K562 (cell line): ENCODE measurements around the gene ST3GAL5. TPM values are rescaled to one million over a fixed set of nuclear protein-coding genes. Genes with fewer than 3 reads are reported as not detected.
A peak's percentile ranks its signal among the peaks of the same experiment; 100 is the strongest.

Experiments
- AFF1 ChIP-seq, 2 experiments: fragments of 450-650 bp; IDR thresholded peaks; 2 replicates each; pipeline ENCODE4 v1.6.1; 2018; ENCODE audit warnings: mild to moderate bottlenecking in 2 of 2, low read depth in 1 of 2; ENCODE audit not compliant: partially characterized antibody in 2 of 2
- CBX5 ChIP-seq: IDR thresholded peaks from 2 replicates; pipeline ENCODE4 v1.6.1; 2014; ENCODE audit warnings: low read depth, borderline replicate concordance
- CREBBP ChIP-seq: IDR thresholded peaks from one replicate; pipeline ENCODE4 v1.6.1; 2012; ENCODE audit warnings: low read depth, mild to moderate bottlenecking, control low read depth, inconsistent platforms, low read length
- CTCF ChIP-seq, 3 experiments: IDR thresholded peaks in 2 of 3; conservative IDR thresholded peaks in 1 of 3; 2 replicates each; pipeline ENCODE4 v1.5.1; 2011 to 2012; ENCODE audit warnings: low read length in 3 of 3, mild to moderate bottlenecking in 3 of 3, control low read depth in 2 of 3, improper control_type of control experiment in 1 of 3, inconsistent platforms in 1 of 3, low read depth in 1 of 3, mixed read lengths in 1 of 3, moderate library complexity in 1 of 3; ENCODE audit not compliant: insufficient read depth in 2 of 3
- ERF ChIP-seq: fragments of 450-650 bp; formaldehyde crosslinking; IDR thresholded peaks from 2 replicates; pipeline ENCODE4 v1.4.0; 2020; ENCODE audit warnings: mild to moderate bottlenecking, mixed read lengths
- GABPB1 ChIP-seq: sonication (generic); formaldehyde crosslinking; IDR thresholded peaks from 2 replicates; pipeline ENCODE4 v1.8.0; 2022; ENCODE audit warnings: mild to moderate bottlenecking, missing genetic modification reagents
- HMG20A ChIP-seq: fragments of 450-650 bp; formaldehyde crosslinking; conservative IDR thresholded peaks from 2 replicates; pipeline ENCODE4 v1.4.0; 2020; ENCODE audit warnings: mild to moderate bottlenecking, mixed read lengths
- KDM1A ChIP-seq, 2 experiments: fragments of 450-650 bp; IDR thresholded peaks; 2 replicates each; pipeline ENCODE4 v1.6.1; 2016; ENCODE audit warnings: mild to moderate bottlenecking in 2 of 2
- NEUROD1 ChIP-seq: fragments of 150-350 bp; IDR thresholded peaks from 2 replicates; pipeline ENCODE4 v1.6.1; 2014; ENCODE audit warnings: borderline replicate concordance, low read length, low read depth; ENCODE audit not compliant: partially characterized antibody
- POLR2AphosphoS5 ChIP-seq: IDR thresholded peaks from 2 replicates; pipeline ENCODE4 v1.6.1; 2011; ENCODE audit warnings: mild to moderate bottlenecking, low read depth, low read length, moderate library complexity; ENCODE audit not compliant: control insufficient read depth, insufficient read depth
- POLR3A ChIP-seq: IDR thresholded peaks from 2 replicates; pipeline ENCODE4 v1.6.1; 2011; ENCODE audit warnings: borderline replicate concordance, mild to moderate bottlenecking, moderate library complexity; ENCODE audit not compliant: insufficient read length, insufficient read depth; ENCODE audit errors: extremely low read depth
- RBM15 ChIP-seq: fragments of 200-400 bp; formaldehyde crosslinking; IDR thresholded peaks from 2 replicates; pipeline ENCODE4 v1.6.1; 2018; ENCODE audit warnings: mild to moderate bottlenecking, low read length, moderate library complexity; ENCODE audit not compliant: insufficient read depth
- TGIF2 ChIP-seq: sonication (generic); formaldehyde crosslinking; IDR thresholded peaks from 2 replicates; pipeline ENCODE4 v1.8.1; 2022; ENCODE audit warnings: mild to moderate bottlenecking, missing genetic modification reagents, moderate library complexity
- ZBTB34 ChIP-seq: fragments of 250-450 bp; sonication (Bioruptor Pico); IDR thresholded peaks from 2 replicates; pipeline ENCODE4 v1.8.0; 2021; ENCODE audit warnings: mild to moderate bottlenecking, moderate library complexity
- ZNF395 ChIP-seq: fragments of 200-800 bp; sonication (Bioruptor generic); IDR thresholded peaks from 2 replicates; pipeline ENCODE4 v1.6.1; 2017; ENCODE audit warnings: missing genetic modification characterization, missing compliant biosample characterization
- ZNF584 ChIP-seq: fragments of 200-800 bp; sonication (Bioruptor generic); IDR thresholded peaks from 2 replicates; pipeline ENCODE4 v1.6.1; 2016; ENCODE audit warnings: low read depth, mild to moderate bottlenecking, missing genetic modification characterization, missing compliant biosample characterization
- ZNF668 ChIP-seq: fragments of 250-450 bp; sonication (Bioruptor Pico); IDR thresholded peaks from 2 replicates; pipeline ENCODE4 v1.8.0; 2022; ENCODE audit warnings: mild to moderate bottlenecking, inconsistent platforms
- polyA plus RNA-seq, 8 experiments: library from polyadenylated mRNA; depleted of rRNA in 4 of 8; stranded (reverse) in 5 of 8; unstranded in 3 of 8; fragments of >200 nt; fragmentation: Nextera tagmentation in 2 of 8; fragmentation: Illumina TruSeq in 1 of 8; extraction: Ambion mirVana in 2 of 8; extraction: Trizol in 1 of 8; gene quantifications; 2 replicates each; pipeline versions ENCODE4 v1.2.1 to v1.2.3, GENCODE V29; 2011 to 2014; ENCODE audit warnings: inconsistent platforms in 1 of 8, missing spikeins in 1 of 8
- total RNA-seq, 7 experiments: library from RNA; depleted of rRNA in 6 of 7; stranded (reverse); fragments of >200 nt in 6 of 7; fragmentation: Illumina TruSeq in 2 of 7; extraction: Trizol in 2 of 7; gene quantifications; 2 replicates each; pipeline versions ENCODE4 v1.2.1 to v1.2.3, GENCODE V29; 2011 to 2021; ENCODE audit warnings: low replicate concordance in 1 of 7

Gene ST3GAL5
- total and polyA plus RNA-seq, 9 of the 15 experiments (the other 6 are each of a cell fraction or from before 2014, with no cell fraction given), result 1.6 to 10.0 (median 4.2) TPM

GRCh38 chr2:85888684-85889626 is at the start of gene ST3GAL5 (continued):
- no peak for TF ChIP-seq AFF1 (IDR thresholded peaks at IDR 0.05; ENCODE audit: low read depth in 1 of 2, partially characterized antibody in 2 of 2)
- TF ChIP-seq CBX5, result no peak
- TF ChIP-seq ERF (CRISPR knock-in tag), result no peak
- TF ChIP-seq ZNF584, result no peak
- TF ChIP-seq CTCF (IDR thresholded peaks at IDR 0.05 in 2 of 3, conservative IDR thresholded peaks at IDR 0.05 in 1 of 3; ENCODE audit: insufficient read depth in 2 of 3, low read depth in 1 of 3, low read length in 3 of 3), result peak; percentile 65 to 78 (median 68)
- TF ChIP-seq ZNF395, result no peak
- no peak for TF ChIP-seq CREBBP
- TF ChIP-seq KDM1A (IDR thresholded peaks at IDR 0.05), result no peak
- no peak for TF ChIP-seq POLR2AphosphoS5
- TF ChIP-seq HMG20A (CRISPR knock-in tag), result no peak
- no peak for TF ChIP-seq ZNF668
- no peak for TF ChIP-seq TGIF2 (CRISPR knock-in tag)
- no peak for TF ChIP-seq NEUROD1
- no peak for TF ChIP-seq GABPB1 (CRISPR knock-in tag)
- TF ChIP-seq RBM15, result no peak
- TF ChIP-seq ZBTB34 (CRISPR knock-in tag), result no peak
- TF ChIP-seq POLR3A, result no peak
